Suprapubic skin (tissue), 4 donors: ENCODE data around the gene MDM4. TPM values are rescaled to one million over a fixed set of nuclear protein-coding genes. Genes with fewer than 3 reads are reported as not detected.

ENCODE experiments used
- DNase-seq, 2 donors: peaks; one replicate each; pipeline ENCODE4 v3.0.0-alpha.2; 2019; ENCODE audit warnings: low spot score in 2 of 2
- H3K27ac ChIP-seq: fragments of 200-600 bp; sonication (generic); one replicate; pipeline ENCODE4 v1.5.1; 2019
- H3K27me3 ChIP-seq: fragments of 200-600 bp; sonication (generic); one replicate; pipeline ENCODE4 v1.5.1; 2019
- H3K36me3 ChIP-seq: fragments of 200-600 bp; sonication (generic); one replicate; pipeline ENCODE4 v1.5.1; 2019
- H3K4me1 ChIP-seq: fragments of 200-600 bp; sonication (generic); one replicate; pipeline ENCODE4 v1.5.1; 2019
- H3K4me3 ChIP-seq: fragments of 200-600 bp; sonication (generic); one replicate; pipeline ENCODE4 v1.5.1; 2019; ENCODE audit warnings: mild to moderate bottlenecking
- H3K9me3 ChIP-seq: fragments of 200-600 bp; sonication (generic); one replicate; pipeline ENCODE4 v1.5.1; 2019
- CTCF ChIP-seq, 2 donors: fragments of 200-600 bp in 1 of 2; fragments of 450-650 bp in 1 of 2; sonication (generic) in 1 of 2; IDR thresholded peaks; one replicate each; pipeline ENCODE4 v1.5.1; 2016 to 2019; ENCODE audit warnings: antibody characterized with exemption in 2 of 2, mild to moderate bottlenecking in 1 of 2, moderate library complexity in 1 of 2
- EP300 ChIP-seq: sonication (generic); formaldehyde crosslinking; IDR thresholded peaks from one replicate; pipeline ENCODE4 v1.6.1; 2017; ENCODE audit warnings: antibody characterized with exemption
- POLR2A ChIP-seq, 2 donors: fragments of 450-650 bp; IDR thresholded peaks; one replicate each; pipeline ENCODE4 v1.6.1; 2017; ENCODE audit warnings: antibody characterized with exemption in 2 of 2, mild to moderate bottlenecking in 2 of 2, moderate library complexity in 2 of 2
- POLR2AphosphoS5 ChIP-seq, 3 donors: sonication (generic); formaldehyde crosslinking; IDR thresholded peaks; one replicate each; pipeline ENCODE4 v1.6.1; 2017; ENCODE audit warnings: antibody characterized with exemption in 3 of 3
- WGBS: methylation state at CpG from one replicate; pipeline ENCODE4 v1.1.5; 2018; 5-methylcytosine and 5-hydroxymethylcytosine counted together
- total RNA-seq, 4 donors: library from RNA; depleted of rRNA; stranded (reverse); fragments of >200 nt; gene quantifications; one replicate each; pipeline ENCODE4 v1.1.0, GENCODE V29; 2016

MDM4 gene
- total RNA-seq, 4 donors from 2014 or later: 49.1 to 222 (median 63.2) TPM

GRCh38 chr1:204572923-204573922, 57.0 kb downstream of the MDM4 start:
- Histone ChIP-seq H3K27ac (no peak overlapping the region), H3K4me1 (peaks cover 18% of the 10 kb centered on the region), H3K9me3 (no peaks in the 10 kb centered on the region), H3K4me3 (no peak overlapping the region), H3K36me3 (peaks cover 3% of the 10 kb centered on the region), H3K27me3 (no peaks in the 10 kb centered on the region)
- 84% methylated on average over 8 of the region's 8 CpGs for WGBS
- no peak for DNase-seq
- TF ChIP-seq POLR2AphosphoS5 (IDR thresholded peaks at IDR 0.05) (no peak), CTCF (IDR thresholded peaks at IDR 0.05) (no peak), POLR2A (IDR thresholded peaks at IDR 0.05) (no peak), EP300 (no peak)

- Histone ChIP-seq H3K4me1 (peaks cover 21% of the 10 kb centered on the region), H3K9me3 (no peaks in the 10 kb centered on the region), H3K27ac (no peak overlapping the region), H3K36me3 (peaks cover 3% of the 10 kb centered on the region), H3K4me3 (no peak overlapping the region), H3K27me3 (no peaks in the 10 kb centered on the region)
- no peak for TF ChIP-seq POLR2AphosphoS5 (IDR thresholded peaks at IDR 0.05)
- no peak for TF ChIP-seq EP300
- no peak for TF ChIP-seq POLR2A (IDR thresholded peaks at IDR 0.05)
- no peak for TF ChIP-seq CTCF (IDR thresholded peaks at IDR 0.05)
- WGBS: 81% methylated on average over 8 of the region's 8 CpGs
- no peak for DNase-seq
Measured at GRCh38 chr1:204574016-204574864, 58.0 kb downstream of the MDM4 start.

- WGBS: 72% methylated on average over 3 of the region's 3 CpGs
- Histone ChIP-seq H3K27ac (no peak overlapping the region), H3K4me3 (no peak overlapping the region), H3K36me3 (peaks cover 3% of the 10 kb centered on the region), H3K9me3 (no peaks in the 10 kb centered on the region), H3K27me3 (no peaks in the 10 kb centered on the region), H3K4me1 (peaks cover 25% of the 10 kb centered on the region)
- TF ChIP-seq CTCF (IDR thresholded peaks at IDR 0.05) (no peak), EP300 (no peak), POLR2A (IDR thresholded peaks at IDR 0.05) (no peak), POLR2AphosphoS5 (IDR thresholded peaks at IDR 0.05) (no peak)
- no peak for DNase-seq
Measured at GRCh38 chr1:204574865-204575163, 58.6 kb downstream of the MDM4 start.

- Histone ChIP-seq H3K27me3 (no peaks in the 10 kb centered on the region), H3K27ac (no peak overlapping the region), H3K36me3 (peaks cover 3% of the 10 kb centered on the region), H3K9me3 (no peaks in the 10 kb centered on the region), H3K4me1 (peaks cover 25% of the 10 kb centered on the region), H3K4me3 (no peak overlapping the region)
- no peak for DNase-seq
- WGBS: 80% methylated on average over 13 of the region's 13 CpGs
- TF ChIP-seq EP300: no peak
- no peak for TF ChIP-seq POLR2A (IDR thresholded peaks at IDR 0.05)
- TF ChIP-seq POLR2AphosphoS5 (IDR thresholded peaks at IDR 0.05): no peak
- no peak for TF ChIP-seq CTCF (IDR thresholded peaks at IDR 0.05)
Measured at GRCh38 chr1:204575221-204576190, 59.3 kb downstream of the MDM4 start.
